Panc1 (cell line): ENCODE measurements around the gene SESTD1.

Experiments used
- CTCF ChIP-seq: fragments of 450-650 bp; IDR thresholded peaks from 2 replicates; pipeline ENCODE4 v1.5.1; 2017; ENCODE audit warnings: mild to moderate bottlenecking
- POLR2AphosphoS5 ChIP-seq: IDR thresholded peaks from 2 replicates; pipeline ENCODE4 v1.6.1; 2012; ENCODE audit warnings: mild to moderate bottlenecking, low read depth, low read length, moderate library complexity
- REST ChIP-seq, 2 experiments: IDR thresholded peaks; 2 replicates each; pipeline ENCODE4 v1.6.1; 2011 to 2012; ENCODE audit warnings: low read depth in 2 of 2, control low read depth in 1 of 2, low read length in 1 of 2, mild to moderate bottlenecking in 1 of 2, moderate library complexity in 1 of 2; ENCODE audit not compliant: insufficient read depth in 1 of 2
- SIN3A ChIP-seq: IDR thresholded peaks from 2 replicates; pipeline ENCODE4 v1.6.1; 2012; ENCODE audit warnings: low read depth, mild to moderate bottlenecking, low read length, moderate library complexity, borderline replicate concordance; ENCODE audit not compliant: insufficient read depth
- TCF7L2 ChIP-seq: IDR thresholded peaks from 2 replicates; pipeline ENCODE4 v1.6.1; 2011; ENCODE audit warnings: mild to moderate bottlenecking, low read depth, low read length, inconsistent platforms

GRCh38 chr2:179255129-179255528, 9.5 kb downstream of the SESTD1 start:
- TF ChIP-seq POLR2AphosphoS5 (no peak), CTCF (no peak), REST (IDR thresholded peaks at IDR 0.05; ENCODE audit: insufficient read depth in 1 of 2, low read depth in 2 of 2, low read length in 1 of 2) (no peak), SIN3A (no peak), TCF7L2 (no peak)
